ENCODE measurements around the gene GJB3. TPM values are rescaled to one million over a fixed set of nuclear protein-coding genes. Genes with fewer than 3 reads are reported as not detected.

The GJB3 gene
- total and polyA plus RNA-seq, 10 of the 15 experiments (the other 5 are each of a cell fraction or from before 2014, with no cell fraction given): not detected

- TF ChIP-seq BCLAF1 (IDR thresholded peaks at IDR 0.05): no peak
- TF ChIP-seq ZBTB4 (CRISPR knock-in tag; IDR thresholded peaks at IDR 0.05): no peak
- TF ChIP-seq CBFB (IDR thresholded peaks at IDR 0.05; ENCODE audit: low read depth): no peak
- TF ChIP-seq IKZF1 (conservative IDR thresholded peaks at IDR 0.05): no peak
Observed at GRCh38 chr1:34762474-34763141, 18.4 kb upstream of the GJB3 start (continued).

- SMC1A ChIA-PET (ENCODE audit: uncharacterized antibody, unreplicated experiment): no interaction called here
- no peak overlapping the region for H3K4me3 ChIP-seq
- H3K9ac ChIP-seq (ENCODE audit: control insufficient read depth, insufficient read depth, low read length): no peak overlapping the region
- intact Hi-C loops (cut with micrococcal nuclease; ENCODE audit: unreplicated experiment): no loop called here
- H3K27ac ChIP-seq (ENCODE audit: control insufficient read depth, insufficient read depth): no peak overlapping the region
- no peak overlapping the region for H3K4me2 ChIP-seq (ENCODE audit: control insufficient read depth, insufficient read depth)
- TF ChIP-seq DPF2 (IDR thresholded peaks at IDR 0.05): no peak
- TF ChIP-seq SUPT20H (IDR thresholded peaks at IDR 0.05; ENCODE audit: borderline replicate concordance, control insufficient read depth, low read depth, low read length): no peak
- no peak for TF ChIP-seq IRF4 (IDR thresholded peaks at IDR 0.05; ENCODE audit: low read depth, low read length)
- no peak for TF ChIP-seq YY1 (IDR thresholded peaks at IDR 0.05; ENCODE audit: low read depth, low read length)
- no peak for TF ChIP-seq CBX3 (IDR thresholded peaks at IDR 0.05; ENCODE audit: borderline replicate concordance, low read depth)
- no peak overlapping the region for H2AFZ ChIP-seq (ENCODE audit: control insufficient read depth, low read depth, low read length)
- ATAC-seq (no peak), DNase-seq (ENCODE audit: low read depth, low spot score) (no peak), FAIRE-seq (no peak)
- no peaks in the 10 kb centered on the region for H4K20me1 ChIP-seq (ENCODE audit: control insufficient read depth, insufficient read depth)
- no peaks in the 10 kb centered on the region for H3K9me3 ChIP-seq (replicated peaks; ENCODE audit: control insufficient read depth, insufficient read depth, low read length)
- 11% methylated on average over 8 of the region's 8 CpGs for WGBS (ENCODE audit: insufficient coverage, insufficient replicate concordance, low lambda C conversion rate, missing lambda C conversion rate)
- RAD21 ChIA-PET (ENCODE audit: unreplicated experiment): no interaction called here
- H3K79me2 ChIP-seq (ENCODE audit: control insufficient read depth, insufficient read depth, low read length): no peaks in the 10 kb centered on the region
- in situ Hi-C loops (cut with MboI): no loop called here
- H3K36me3 ChIP-seq (ENCODE audit: control insufficient read depth in 2 of 2, insufficient read depth in 2 of 2, low read length in 1 of 2): no peaks in the 10 kb centered on the region
- POLR2A ChIA-PET: no interaction called here
- CTCF ChIA-PET: interaction anchor here (1.1 kb wide), 1 partner anchor 8 kb away, joined by 3 read pairs; no protein-coding TSS in a partner anchor
- H3K4me1 ChIP-seq (ENCODE audit: control insufficient read depth, insufficient read depth, low read length): no peaks in the 10 kb centered on the region
- H3K27me3 ChIP-seq (replicated peaks in 1 of 2; ENCODE audit: control insufficient read depth in 2 of 2, insufficient read depth in 2 of 2, low read length in 1 of 2): no peaks in the 10 kb centered on the region; a peak in 1 of 4 replicates
- BruUV-seq (replicated peaks): no TSS peak
Observed at GRCh38 chr1:34763142-34763781, 17.8 kb upstream of the GJB3 start.
